Breast epithelium (tissue), 3 donors: ENCODE data around the gene OR51B2.

Experiments
- POLR2A ChIP-seq: fragments of 450-650 bp; IDR thresholded peaks from one replicate; pipeline ENCODE4 v1.6.1; 2016; ENCODE audit warnings: antibody characterized with exemption, mild to moderate bottlenecking, moderate library complexity
- POLR2AphosphoS5 ChIP-seq, 3 donors: sonication (generic); formaldehyde crosslinking; IDR thresholded peaks; one replicate each; pipeline ENCODE4 v1.6.1; 2017; ENCODE audit warnings: antibody characterized with exemption in 3 of 3
- TF ChIP-seq, protein P1 (sequence below), 3 donors: fragments of 450-650 bp; IDR thresholded peaks; one replicate each; pipeline ENCODE4 v1.5.1; 2016 to 2017; ENCODE audit warnings: antibody characterized with exemption in 3 of 3, mild to moderate bottlenecking in 3 of 3, moderate library complexity in 3 of 3

DNA sequence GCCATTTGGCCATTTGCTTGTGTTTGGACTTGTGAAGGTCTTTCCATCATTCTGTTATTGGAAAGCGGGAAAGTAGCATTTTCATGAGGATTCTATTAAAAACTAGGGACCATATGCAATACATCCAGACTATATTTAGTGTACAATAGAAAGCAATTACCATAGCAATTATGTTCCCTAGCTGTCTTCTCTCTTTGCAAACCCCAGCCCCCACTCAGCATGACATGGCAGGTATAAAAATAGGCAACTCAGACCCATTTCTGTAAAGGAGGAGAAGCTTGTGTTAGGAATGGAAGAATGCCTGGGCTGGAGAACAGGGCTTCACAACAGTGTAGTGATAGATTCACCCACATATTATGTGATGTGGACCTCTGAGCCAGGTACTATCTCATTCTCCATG, 39.6 kb upstream of the OR51B2 start:
- TF ChIP-seq POLR2A: no peak
- TF ChIP-seq POLR2AphosphoS5 (IDR thresholded peaks at IDR 0.05): no peak
- TF ChIP-seq, protein P1, sequence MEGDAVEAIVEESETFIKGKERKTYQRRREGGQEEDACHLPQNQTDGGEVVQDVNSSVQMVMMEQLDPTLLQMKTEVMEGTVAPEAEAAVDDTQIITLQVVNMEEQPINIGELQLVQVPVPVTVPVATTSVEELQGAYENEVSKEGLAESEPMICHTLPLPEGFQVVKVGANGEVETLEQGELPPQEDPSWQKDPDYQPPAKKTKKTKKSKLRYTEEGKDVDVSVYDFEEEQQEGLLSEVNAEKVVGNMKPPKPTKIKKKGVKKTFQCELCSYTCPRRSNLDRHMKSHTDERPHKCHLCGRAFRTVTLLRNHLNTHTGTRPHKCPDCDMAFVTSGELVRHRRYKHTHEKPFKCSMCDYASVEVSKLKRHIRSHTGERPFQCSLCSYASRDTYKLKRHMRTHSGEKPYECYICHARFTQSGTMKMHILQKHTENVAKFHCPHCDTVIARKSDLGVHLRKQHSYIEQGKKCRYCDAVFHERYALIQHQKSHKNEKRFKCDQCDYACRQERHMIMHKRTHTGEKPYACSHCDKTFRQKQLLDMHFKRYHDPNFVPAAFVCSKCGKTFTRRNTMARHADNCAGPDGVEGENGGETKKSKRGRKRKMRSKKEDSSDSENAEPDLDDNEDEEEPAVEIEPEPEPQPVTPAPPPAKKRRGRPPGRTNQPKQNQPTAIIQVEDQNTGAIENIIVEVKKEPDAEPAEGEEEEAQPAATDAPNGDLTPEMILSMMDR (IDR thresholded peaks at IDR 0.05): no peak
